Central memory CD8-positive, alpha-beta T cell (primary cell): ENCODE data around the gene NR6A1.

Experiments
- ATAC-seq: fragments of 150-1000 bp; cut with Tn5 transposase; replicated peaks from 2 replicates; pipeline ENCODE4 v1.10.0; 2022; ENCODE audit warnings: mild to moderate bottlenecking, moderate FRiP score, moderate number of reproducible peaks; ENCODE audit not compliant: poor library complexity, severe bottlenecking; ENCODE audit errors: extremely low read depth
- DNase-seq, 2 donors: peaks; one replicate each; pipeline ENCODE4 v3.0.0; 2021; ENCODE audit warnings: low spot score in 2 of 2
- H3K27ac Mint-ChIP-seq: one replicate; pipeline ENCODE4 v1.8.0; 2022; ENCODE audit warnings: low read depth, mild to moderate bottlenecking, moderate library complexity, mixed read lengths
- H3K27me3 Mint-ChIP-seq: one replicate; pipeline ENCODE4 v1.8.0; 2022; ENCODE audit warnings: mixed read lengths
- H3K36me3 Mint-ChIP-seq: one replicate; pipeline ENCODE4 v1.8.0; 2022; ENCODE audit warnings: mild to moderate bottlenecking, moderate library complexity, mixed read lengths; ENCODE audit not compliant: insufficient read depth
- H3K4me1 Mint-ChIP-seq: one replicate; pipeline ENCODE4 v1.8.0; 2022; ENCODE audit warnings: mixed read lengths
- H3K4me3 Mint-ChIP-seq: one replicate; pipeline ENCODE4 v1.8.0; 2022; ENCODE audit warnings: mild to moderate bottlenecking, moderate library complexity, mixed read lengths
- H3K9me3 Mint-ChIP-seq: one replicate; pipeline ENCODE4 v1.8.0; 2022; ENCODE audit warnings: mixed read lengths

The NR6A1 gene

GRCh38 chr9:124657516-124657915 is 113.6 kb downstream of the NR6A1 start:
- DNase-seq (no peak), ATAC-seq (no peak)
- Mint-ChIP-seq H3K4me3 (peak overlapping the region; percentile 86), H3K27ac (peak overlapping the region; percentile 91), H3K27me3 (no peaks in the 10 kb centered on the region), H3K4me1 (peaks cover 36% of the 10 kb centered on the region), H3K9me3 (no peaks in the 10 kb centered on the region), H3K36me3 (peaks cover 9% of the 10 kb centered on the region)

- no peak for DNase-seq
- no peak for ATAC-seq
- H3K27me3 Mint-ChIP-seq: no peaks in the 10 kb centered on the region
- H3K9me3 Mint-ChIP-seq: no peaks in the 10 kb centered on the region
- peaks cover 26% of the 10 kb centered on the region for H3K4me1 Mint-ChIP-seq
- H3K4me3 Mint-ChIP-seq: no peak overlapping the region
- H3K27ac Mint-ChIP-seq: no peak overlapping the region
- H3K36me3 Mint-ChIP-seq: peaks cover 8% of the 10 kb centered on the region
These were observed 116.7 kb downstream of the NR6A1 start for GRCh38 chr9:124654431-124654830.

- H3K4me1 Mint-ChIP-seq: peaks cover 9% of the 10 kb centered on the region
- H3K36me3 Mint-ChIP-seq: no peaks in the 10 kb centered on the region
- H3K27me3 Mint-ChIP-seq: no peaks in the 10 kb centered on the region
- H3K27ac Mint-ChIP-seq: no peak overlapping the region
- H3K9me3 Mint-ChIP-seq: no peaks in the 10 kb centered on the region
- DNase-seq: no peak
- ATAC-seq: no peak
- no peak overlapping the region for H3K4me3 Mint-ChIP-seq
These were observed 118.3 kb downstream of the NR6A1 start for GRCh38 chr9:124652615-124653393.

- Mint-ChIP-seq H3K4me1 (peaks cover 5% of the 10 kb centered on the region), H3K9me3 (no peaks in the 10 kb centered on the region), H3K27ac (no peak overlapping the region), H3K4me3 (no peak overlapping the region), H3K36me3 (no peaks in the 10 kb centered on the region), H3K27me3 (no peaks in the 10 kb centered on the region)
- DNase-seq: no peak
- no peak for ATAC-seq
These were observed 118.9 kb downstream of the NR6A1 start for GRCh38 chr9:124652203-124652602.

GRCh38 chr9:124645274-124645673 is 125.8 kb downstream of the NR6A1 start:
- no peak for DNase-seq
- Mint-ChIP-seq H3K4me3 (no peak overlapping the region), H3K36me3 (no peaks in the 10 kb centered on the region), H3K4me1 (peaks cover 7% of the 10 kb centered on the region), H3K27ac (no peak overlapping the region), H3K9me3 (peaks cover 13% of the 10 kb centered on the region), H3K27me3 (no peaks in the 10 kb centered on the region)
- no peak for ATAC-seq

GRCh38 chr9:124639637-124640036 is 131.5 kb downstream of the NR6A1 start:
- Mint-ChIP-seq H3K27ac (no peak overlapping the region), H3K27me3 (peaks cover 11% of the 10 kb centered on the region), H3K36me3 (no peaks in the 10 kb centered on the region), H3K4me3 (no peak overlapping the region), H3K9me3 (no peaks in the 10 kb centered on the region), H3K4me1 (peaks cover 6% of the 10 kb centered on the region)
- ATAC-seq (no peak), DNase-seq (no peak)

- peaks cover 11% of the 10 kb centered on the region for H3K27me3 Mint-ChIP-seq
- no peak overlapping the region for H3K27ac Mint-ChIP-seq
- no peaks in the 10 kb centered on the region for H3K36me3 Mint-ChIP-seq
- H3K4me1 Mint-ChIP-seq: peaks cover 17% of the 10 kb centered on the region
- ATAC-seq (no peak), DNase-seq (no peak)
- no peak overlapping the region for H3K4me3 Mint-ChIP-seq
- no peaks in the 10 kb centered on the region for H3K9me3 Mint-ChIP-seq
These were observed 135.8 kb downstream of the NR6A1 start for GRCh38 chr9:124635285-124635684.

- peaks cover 2% of the 10 kb centered on the region for H3K36me3 Mint-ChIP-seq
- H3K4me3 Mint-ChIP-seq: peak overlapping the region; percentile 28
- H3K9me3 Mint-ChIP-seq: no peaks in the 10 kb centered on the region
- no peak for DNase-seq
- no peak for ATAC-seq
- H3K27ac Mint-ChIP-seq: peak overlapping the region; percentile 36
- H3K27me3 Mint-ChIP-seq: peaks cover 8% of the 10 kb centered on the region
- peaks cover 12% of the 10 kb centered on the region for H3K4me1 Mint-ChIP-seq
These were observed 139.0 kb downstream of the NR6A1 start for GRCh38 chr9:124632077-124632621.

GRCh38 chr9:124631326-124631725 is 139.8 kb downstream of the NR6A1 start:
- Mint-ChIP-seq H3K36me3 (peaks cover 2% of the 10 kb centered on the region), H3K4me1 (peaks cover 12% of the 10 kb centered on the region), H3K4me3 (peak overlapping the region; percentile 28), H3K27me3 (peaks cover under 1% of the 10 kb centered on the region), H3K27ac (no peak overlapping the region), H3K9me3 (no peaks in the 10 kb centered on the region)
- DNase-seq: no peak
- ATAC-seq: no peak

- DNase-seq: no peak
- Mint-ChIP-seq H3K4me1 (peaks cover 21% of the 10 kb centered on the region), H3K36me3 (peaks cover 10% of the 10 kb centered on the region), H3K4me3 (peak overlapping the region; percentile 28), H3K27ac (peak overlapping the region; percentile 41), H3K9me3 (no peaks in the 10 kb centered on the region), H3K27me3 (no peaks in the 10 kb centered on the region)
- ATAC-seq: no peak
These were observed 141.5 kb downstream of the NR6A1 start for GRCh38 chr9:124629600-124629999.

- ATAC-seq (no peak), DNase-seq (no peak)
- H3K9me3 Mint-ChIP-seq: no peaks in the 10 kb centered on the region
- H3K36me3 Mint-ChIP-seq: peaks cover 10% of the 10 kb centered on the region
- H3K4me3 Mint-ChIP-seq: no peak overlapping the region
- H3K4me1 Mint-ChIP-seq: peaks cover 30% of the 10 kb centered on the region
- peak overlapping the region; percentile 6 for H3K27ac Mint-ChIP-seq
- H3K27me3 Mint-ChIP-seq: no peaks in the 10 kb centered on the region
These were observed 142.4 kb downstream of the NR6A1 start for GRCh38 chr9:124628741-124629140.

- H3K27me3 Mint-ChIP-seq: no peaks in the 10 kb centered on the region
- peaks cover 10% of the 10 kb centered on the region for H3K36me3 Mint-ChIP-seq
- peak overlapping the region; percentile 65 for H3K4me3 Mint-ChIP-seq
- H3K4me1 Mint-ChIP-seq: peaks cover 33% of the 10 kb centered on the region
- no peak for ATAC-seq
- peak overlapping the region; percentile 86 for H3K27ac Mint-ChIP-seq
- H3K9me3 Mint-ChIP-seq: no peaks in the 10 kb centered on the region
- no peak for DNase-seq
These were observed 144.8 kb downstream of the NR6A1 start for GRCh38 chr9:124626276-124626675.

GRCh38 chr9:124625087-124625486 is 146.0 kb downstream of the NR6A1 start:
- no peaks in the 10 kb centered on the region for H3K9me3 Mint-ChIP-seq
- H3K27ac Mint-ChIP-seq: peak overlapping the region; percentile 86
- peak; percentile 70 for ATAC-seq
- peaks cover 10% of the 10 kb centered on the region for H3K36me3 Mint-ChIP-seq
- peak overlapping the region; percentile 68 for H3K4me3 Mint-ChIP-seq
- no peaks in the 10 kb centered on the region for H3K27me3 Mint-ChIP-seq
- peaks cover 33% of the 10 kb centered on the region for H3K4me1 Mint-ChIP-seq
- peak in 1 of 2 donors; percentile 19 for DNase-seq
